ENCODE results near the gene YKT6.

The YKT6 gene

GRCh38 chr7:44237696-44238095 lies 36.9 kb downstream of the YKT6 start:
- DNase-seq, result no peak

DNA sequence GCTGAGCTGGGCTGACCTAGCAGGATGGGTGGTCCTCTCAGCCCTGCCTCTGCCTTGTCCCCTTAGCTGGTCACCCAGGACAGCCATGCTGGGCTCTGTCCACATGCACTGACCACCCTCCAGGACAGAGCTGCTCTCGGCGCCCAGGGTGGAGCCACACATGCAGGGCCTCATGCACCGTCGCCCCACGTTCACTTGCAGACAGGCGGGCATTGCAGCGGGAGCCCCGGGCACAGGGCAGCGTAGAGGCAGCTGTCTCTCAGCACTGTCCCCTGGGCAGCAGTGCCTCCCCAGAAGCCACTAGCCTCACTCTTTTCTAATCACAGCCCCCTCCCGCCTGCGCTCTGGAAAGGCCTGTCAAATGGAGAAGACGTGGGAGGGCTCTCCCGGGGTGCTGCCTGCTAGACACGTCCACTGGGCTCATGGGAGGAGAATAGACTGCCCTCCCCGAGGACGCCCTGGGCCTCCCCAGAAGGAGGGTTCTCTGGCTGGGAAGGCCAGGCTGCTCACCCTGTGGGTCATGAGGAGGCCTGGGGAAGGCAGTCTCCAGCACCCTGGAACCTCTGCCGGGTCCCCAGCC lies 37.4 kb downstream of the YKT6 start:
- no peak for DNase-seq

- DNase-seq, result no peak
Measured at GRCh38 chr7:44239361-44239760, 38.6 kb downstream of the YKT6 start.

GRCh38 chr7:44240376-44240775 lies 39.6 kb downstream of the YKT6 start:
- no peak for DNase-seq

- peak; percentile 25 for DNase-seq
Measured at GRCh38 chr7:44240983-44241510, 40.3 kb downstream of the YKT6 start.

DNA sequence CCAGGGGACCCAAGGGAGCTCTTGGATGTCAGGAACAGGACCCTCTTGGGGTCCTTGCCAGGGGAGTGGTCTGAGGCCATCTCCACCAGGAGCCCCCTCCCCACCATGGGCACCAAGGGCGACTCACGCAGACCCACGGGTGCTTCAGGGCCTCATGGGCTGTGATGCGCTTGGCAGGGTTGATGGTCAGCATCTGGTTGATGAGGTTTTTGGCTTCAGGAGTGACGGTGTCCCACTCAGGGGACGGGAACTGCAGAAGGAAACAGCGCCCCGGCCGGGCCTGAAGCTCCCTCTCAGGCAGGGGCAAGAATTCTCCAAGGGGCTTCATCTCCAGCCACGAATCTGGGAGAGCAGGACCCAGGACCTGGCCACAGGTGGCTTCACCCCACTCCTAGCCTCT lies 41.3 kb downstream of the YKT6 start:
- no peak for DNase-seq

- DNase-seq, result no peak
Measured at GRCh38 chr7:44244282-44244681, 43.5 kb downstream of the YKT6 start.

- DNase-seq, result no peak
Measured at GRCh38 chr7:44246396-44247113, 45.8 kb downstream of the YKT6 start.

- no peak for DNase-seq
Measured at GRCh38 chr7:44247868-44248651, 47.3 kb downstream of the YKT6 start.

DNA sequence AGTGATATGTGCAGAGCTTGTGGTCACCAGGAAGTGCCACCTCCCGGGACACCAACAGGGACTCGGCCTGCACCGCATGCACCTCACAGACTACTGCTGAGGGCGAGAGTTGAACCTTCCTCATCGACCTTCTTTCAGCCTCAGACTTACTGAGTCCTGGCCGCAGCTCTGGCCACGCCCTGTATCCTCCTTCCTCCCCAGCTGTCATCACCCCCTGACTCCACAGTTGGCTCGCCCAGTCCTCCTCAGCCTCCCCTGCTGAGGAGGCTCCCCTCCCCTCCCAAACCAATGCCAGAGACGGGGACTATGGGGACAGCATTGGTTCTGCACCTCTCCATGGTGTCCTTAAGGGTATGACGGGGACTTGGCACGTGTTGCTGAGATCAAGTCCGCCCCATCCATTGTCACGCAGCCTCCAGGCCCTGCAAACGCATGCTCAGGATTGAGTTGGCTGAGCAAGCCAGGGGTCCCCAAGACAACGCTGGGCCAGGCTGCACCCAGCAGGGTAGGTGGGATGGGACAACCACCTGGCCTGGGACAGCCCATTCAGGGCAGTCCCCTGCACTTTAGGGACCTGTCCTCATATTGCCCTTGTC lies 49.0 kb downstream of the YKT6 start:
- DNase-seq, result no peak

- no peak for DNase-seq
Measured at GRCh38 chr7:44251269-44251668, 50.5 kb downstream of the YKT6 start.

DNA sequence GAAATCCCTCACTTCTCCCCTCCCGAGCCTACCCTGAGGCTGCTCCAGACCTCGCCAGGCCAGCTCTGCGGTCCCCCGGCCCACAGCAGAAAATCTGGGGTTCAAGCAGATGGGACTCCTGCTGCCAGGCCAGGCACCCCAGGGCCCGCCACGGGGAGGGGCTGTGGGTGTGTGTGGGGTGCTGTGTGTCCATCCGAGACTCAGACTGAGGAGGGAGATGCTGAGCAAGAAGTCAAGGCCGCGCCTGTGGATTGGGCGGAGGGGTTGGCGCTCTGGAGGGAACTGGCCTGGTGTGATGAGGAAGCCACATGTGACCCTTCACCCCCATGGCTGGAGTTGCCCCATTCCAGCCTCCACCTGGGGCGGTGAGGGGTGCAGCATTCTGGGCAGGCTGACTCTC lies 51.1 kb downstream of the YKT6 start:
- no peak for DNase-seq

DNA sequence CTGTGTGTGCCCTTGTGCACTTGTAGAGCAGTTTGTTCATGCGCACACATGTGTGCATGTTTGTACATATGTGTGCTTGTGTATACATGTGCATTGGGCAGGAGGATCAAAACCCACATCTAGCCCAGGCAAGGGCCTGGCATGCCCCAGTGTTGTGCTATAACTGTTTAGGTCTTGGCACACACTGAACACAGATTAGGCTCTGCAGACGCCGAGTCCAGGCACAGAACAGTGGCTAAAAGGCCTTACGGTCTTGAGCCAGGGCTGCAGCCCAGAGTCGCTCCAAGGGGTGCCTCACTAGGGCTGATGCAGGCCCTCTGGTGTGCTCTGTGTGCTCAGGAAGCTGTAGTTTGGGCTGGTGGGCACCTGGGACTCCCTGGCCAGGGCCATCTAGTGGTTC lies 55.7 kb downstream of the YKT6 start:
- no peak for DNase-seq

DNA sequence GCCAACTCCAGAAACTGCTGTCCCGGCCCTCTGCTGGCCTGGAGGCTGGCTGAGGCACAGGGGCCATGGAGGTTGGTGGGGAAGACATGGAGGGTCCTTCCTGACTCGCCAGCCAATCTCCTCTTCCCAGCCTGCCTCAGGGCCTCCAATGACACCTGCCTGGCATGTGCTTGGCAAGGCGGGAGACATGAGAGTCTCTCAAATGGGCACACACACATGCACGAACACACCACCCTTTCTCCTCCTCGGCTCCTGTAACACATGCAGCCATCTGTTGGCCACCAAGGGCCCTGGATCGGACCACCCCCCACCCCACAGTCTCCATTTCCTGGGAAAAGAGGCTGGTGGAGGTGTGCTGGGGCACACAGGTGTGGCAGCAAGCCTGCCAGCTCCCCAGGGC lies 56.4 kb downstream of the YKT6 start:
- no peak for DNase-seq

DNA sequence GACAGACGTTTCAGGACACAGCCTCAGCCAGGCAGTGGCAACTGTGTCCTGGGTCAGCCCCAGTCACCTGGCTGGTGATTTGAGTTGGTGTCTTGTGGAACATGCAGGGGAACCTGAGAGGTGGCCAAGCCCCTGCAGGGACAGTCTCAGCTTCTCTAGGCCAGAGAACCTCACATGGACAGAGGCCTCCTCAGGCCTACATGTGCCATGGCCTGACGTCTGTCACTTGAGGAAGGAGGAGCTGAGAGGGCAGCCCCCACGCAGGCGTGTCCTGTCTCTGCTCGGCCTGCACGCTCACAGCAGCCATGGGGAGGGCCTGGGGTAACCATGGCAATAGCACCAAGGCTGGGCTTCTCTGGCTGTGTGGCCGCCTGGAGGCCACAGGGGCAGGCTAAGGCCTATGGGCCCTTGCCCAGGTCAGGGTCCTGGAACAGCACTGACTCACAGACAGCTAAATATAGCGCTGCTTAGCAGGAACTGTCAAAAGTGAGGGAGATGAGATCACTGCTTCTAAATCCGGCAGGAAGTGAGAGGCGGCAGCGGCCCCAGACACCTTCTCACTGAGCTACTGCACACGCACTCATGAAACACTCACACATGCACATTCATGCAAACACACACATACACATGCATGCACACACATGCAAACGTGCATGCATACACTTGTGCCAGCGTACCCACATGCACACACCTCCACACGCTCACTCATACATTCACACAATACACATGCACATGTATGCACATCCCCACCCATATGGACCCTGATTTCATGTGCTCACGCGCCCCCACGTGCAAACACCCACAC lies 57.0 kb downstream of the YKT6 start:
- no peak for DNase-seq

DNA sequence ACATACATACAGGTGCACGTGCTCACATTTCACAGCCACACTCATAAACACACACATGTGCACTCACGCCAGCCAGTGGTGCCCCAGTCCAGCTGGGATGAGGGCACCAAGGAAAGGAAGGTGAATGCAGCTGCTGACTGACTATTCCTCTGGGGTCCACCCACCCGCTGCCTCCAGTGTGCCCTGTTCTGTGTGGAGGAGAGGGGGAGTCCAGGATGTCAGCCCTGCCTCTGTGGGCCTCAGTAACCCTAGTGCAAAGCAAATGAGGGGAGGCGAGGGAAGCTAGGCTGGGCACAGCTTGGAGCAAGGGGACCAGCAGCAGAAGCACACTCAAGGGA lies 57.6 kb downstream of the YKT6 start:
- DNase-seq, result no peak

DNA sequence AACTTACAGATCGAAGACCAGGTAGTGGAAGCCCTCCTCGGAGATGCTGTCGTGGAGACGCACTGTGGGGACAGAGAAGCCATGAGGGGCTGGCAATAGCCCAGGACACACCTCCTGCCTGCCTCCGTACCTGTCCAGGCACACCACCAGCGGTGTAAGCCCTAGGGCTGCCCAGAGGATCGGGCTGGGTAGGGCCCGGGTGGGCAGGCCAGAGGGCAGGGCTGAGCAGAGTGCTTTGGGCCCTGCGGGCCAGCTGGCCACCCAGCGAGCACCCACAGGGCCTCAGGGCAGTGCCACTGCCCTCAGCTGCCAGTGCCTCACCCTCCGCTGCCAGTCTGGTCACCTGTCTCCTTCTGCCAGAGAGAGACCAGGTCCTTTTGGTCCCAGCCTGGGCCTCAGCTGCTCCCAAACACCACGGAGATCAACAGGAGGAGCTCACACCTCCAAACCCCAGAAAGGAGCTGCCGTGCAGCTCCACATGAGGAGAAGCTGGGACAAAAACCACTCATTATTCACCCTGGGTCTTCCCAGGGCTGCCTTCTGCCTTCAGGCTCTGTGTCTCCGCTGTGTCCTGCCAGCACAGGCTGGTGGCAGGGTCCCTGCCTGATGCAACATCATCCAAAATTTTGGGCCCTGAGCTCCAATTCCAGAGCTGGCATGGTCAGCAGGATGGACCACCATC lies 58.2 kb downstream of the YKT6 start:
- no peak for DNase-seq

GRCh38 chr7:44259547-44260457 lies 59.0 kb downstream of the YKT6 start:
- DNase-seq, result no peak

DNA sequence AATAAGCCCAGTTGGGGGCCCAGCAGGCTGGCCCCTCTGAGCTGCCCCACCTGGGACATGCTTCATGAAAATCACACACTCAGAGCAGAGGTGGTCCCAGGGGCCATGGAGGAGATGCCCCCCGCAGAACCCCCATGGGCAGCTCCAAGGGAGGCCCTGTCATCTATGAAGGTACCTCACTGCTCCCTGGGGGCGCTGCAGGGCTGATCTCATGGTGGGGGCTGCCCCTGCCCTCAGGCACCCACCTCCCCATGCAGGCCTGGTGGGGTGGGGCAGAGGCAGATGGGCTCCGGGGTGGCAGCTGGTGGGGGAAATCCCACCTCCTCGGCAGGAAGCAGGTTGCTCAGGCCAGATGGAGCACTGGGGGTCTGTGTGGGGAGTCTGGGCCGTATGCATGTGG lies 60.5 kb downstream of the YKT6 start:
- DNase-seq, result no peak

DNA sequence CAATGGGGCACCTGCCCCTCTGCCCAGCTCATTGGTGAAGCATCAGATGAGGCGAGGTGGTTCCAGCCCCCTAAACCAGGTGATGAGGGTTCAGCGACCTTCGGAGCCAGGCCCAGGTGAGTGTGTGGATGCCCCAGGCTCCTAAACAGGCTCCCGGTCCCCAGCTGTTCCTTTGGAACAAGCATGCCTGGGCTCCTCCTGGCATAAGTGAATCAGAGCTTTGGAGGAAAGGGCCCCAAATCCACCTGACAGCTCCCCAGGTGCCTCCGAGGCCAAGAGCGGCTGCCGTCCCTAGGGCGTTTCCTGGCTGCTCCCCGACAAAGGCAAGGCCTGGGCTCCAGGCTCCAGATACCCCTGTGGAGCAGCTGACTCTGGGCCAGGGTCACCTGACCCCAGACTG lies 61.3 kb downstream of the YKT6 start:
- no peak for DNase-seq

Data from T1000 (cell line).